Endothelial cell of umbilical vein (primary cell): Measurements from ENCODE around the gene C1orf174. TPM values are rescaled to one million over a fixed set of nuclear protein-coding genes. Genes with fewer than 3 reads are reported as not detected.

Experiments
- BruUV-seq: library from RNA; stranded (reverse); fragments of 400-500 nt; replicated peaks from 2 replicates; lab custom pipeline; 2021; lab: Mats Ljungman, UMichigan
- CTCF ChIA-PET: fragments of 300-600, 350-600 bp; sonication (Branson Sonifier 250); formaldehyde crosslinking; loops from one replicate; lab custom pipeline; 2021; ENCODE audit warnings: antibody characterized with exemption, inconsistent platforms; lab: Charles Lee
- POLR2A ChIA-PET: fragments of 300-600, 350-600 bp; sonication (Branson Sonifier 250); formaldehyde crosslinking; loops from one replicate; lab custom pipeline; 2021; ENCODE audit warnings: antibody characterized with exemption, inconsistent platforms; lab: Charles Lee
- DNase-seq: peaks from one replicate; pipeline ENCODE4 v3.0.0-alpha.2; 2011; ENCODE audit warnings: low read depth, low spot score
- FAIRE-seq: peaks from 2 replicates; lab custom pipeline; 2011; peaks lifted over from hg19 to GRCh38; lab: Jason Lieb, UNC
- H2AFZ ChIP-seq: 2 replicates; pipeline ENCODE4 v1.6.0; 2012; ENCODE audit warnings: low read depth, low read length, control low read depth, inconsistent platforms
- H3K27ac ChIP-seq: 2 replicates; pipeline ENCODE4 v1.5.1; 2011; ENCODE audit warnings: low read depth, mild to moderate bottlenecking, control low read depth, low read length, moderate library complexity; ENCODE audit not compliant: insufficient read depth
- H3K27me3 ChIP-seq, 2 experiments: 2 replicates each; pipeline versions ENCODE4 v1.6.0 to v1.6.1; 2011; ENCODE audit warnings: low read length in 2 of 2, mixed read lengths in 1 of 2; ENCODE audit not compliant: control insufficient read depth in 2 of 2, insufficient read depth in 2 of 2
- H3K36me3 ChIP-seq, 2 experiments: 2 replicates in 1 of 2; 3 replicates in 1 of 2; pipeline ENCODE4 v1.5.1; 2011; ENCODE audit warnings: low read length in 2 of 2, mild to moderate bottlenecking in 1 of 2, moderate library complexity in 1 of 2; ENCODE audit not compliant: control insufficient read depth in 2 of 2, insufficient read depth in 2 of 2; ENCODE audit errors: extremely low read depth in 1 of 2
- H3K4me1 ChIP-seq: 3 replicates; pipeline ENCODE4 v1.5.1; 2011; ENCODE audit warnings: mild to moderate bottlenecking, low read length; ENCODE audit not compliant: control insufficient read depth, insufficient read depth; ENCODE audit errors: extremely low read depth
- H3K4me2 ChIP-seq: 2 replicates; pipeline ENCODE4 v1.6.1; 2011; ENCODE audit warnings: low read length, control low read depth, mixed read lengths; ENCODE audit not compliant: insufficient read depth
- H3K4me3 ChIP-seq, 3 experiments: fragments of 200-600 bp in 1 of 3; sonication (generic), shearing (Covaris generic) in 1 of 3; replicated peaks in 1 of 3; 2 replicates each; pipeline ENCODE4 v1.5.1; 2011 to 2016; ENCODE audit warnings: control low read depth in 3 of 3, low read length in 3 of 3, mild to moderate bottlenecking in 2 of 3, inconsistent platforms in 1 of 3, low read depth in 1 of 3, moderate library complexity in 1 of 3; ENCODE audit not compliant: insufficient read depth in 1 of 3
- H3K79me2 ChIP-seq: 2 replicates; pipeline ENCODE4 v1.6.0; 2012; ENCODE audit warnings: low read length, inconsistent platforms; ENCODE audit not compliant: control insufficient read depth, insufficient read depth
- H3K9ac ChIP-seq: replicated peaks from 2 replicates; pipeline ENCODE3; 2011; ENCODE audit warnings: low read length, control low read depth; ENCODE audit not compliant: insufficient read depth; ENCODE audit errors: extremely low read depth
- H3K9me1 ChIP-seq: replicated peaks from 3 replicates; pipeline ENCODE4 v1.6.0; 2011; ENCODE audit warnings: mild to moderate bottlenecking, low read length; ENCODE audit not compliant: control insufficient read depth, insufficient read depth; ENCODE audit errors: extremely low read depth
- H3K9me3 ChIP-seq: replicated peaks from 2 replicates; pipeline ENCODE4 v1.5.1; 2012; ENCODE audit warnings: low read length, inconsistent platforms; ENCODE audit not compliant: control insufficient read depth, insufficient read depth
- H4K20me1 ChIP-seq: replicated peaks from 2 replicates; pipeline ENCODE3; 2011; ENCODE audit warnings: mild to moderate bottlenecking, low read length; ENCODE audit not compliant: control insufficient read depth, insufficient read depth; ENCODE audit errors: extremely low read depth
- EZH2 ChIP-seq: IDR thresholded peaks from 2 replicates; pipeline ENCODE4 v1.6.1; 2012; ENCODE audit warnings: borderline replicate concordance, low read depth, mild to moderate bottlenecking, moderate library complexity, low read length, inconsistent platforms; ENCODE audit not compliant: severe bottlenecking
- FOS ChIP-seq: IDR thresholded peaks from 2 replicates; pipeline ENCODE4 v1.6.1; 2011; ENCODE audit warnings: mild to moderate bottlenecking, low read length, moderate library complexity, borderline replicate concordance; ENCODE audit not compliant: insufficient read depth
- GATA2 ChIP-seq: IDR thresholded peaks from 2 replicates; pipeline ENCODE4 v1.7.0; 2011; ENCODE audit warnings: low read depth, mild to moderate bottlenecking, moderate library complexity, mixed read lengths, low read length; ENCODE audit not compliant: insufficient read length, insufficient read depth
- JUN ChIP-seq: IDR thresholded peaks from 2 replicates; pipeline ENCODE4 v1.6.1; 2011; ENCODE audit warnings: borderline replicate concordance, low read depth; ENCODE audit not compliant: insufficient read length, insufficient read depth
- MYC ChIP-seq: IDR thresholded peaks from one replicate; pipeline ENCODE4 v1.6.1; 2011; ENCODE audit warnings: mild to moderate bottlenecking, low read depth, low read length
- POLR2A ChIP-seq: IDR thresholded peaks from 2 replicates; pipeline ENCODE4 v1.6.1; 2012; ENCODE audit warnings: low read depth, mild to moderate bottlenecking, control low read depth, low read length
- POLR2AphosphoS5 ChIP-seq: IDR thresholded peaks from 2 replicates; pipeline ENCODE4 v1.6.1; 2012; ENCODE audit warnings: low read depth, mild to moderate bottlenecking, control low read depth, low read length, moderate library complexity; ENCODE audit not compliant: insufficient read depth
- dilution Hi-C: fragments of 300-500 bp; cut with MboI; formaldehyde crosslinking; loops from one replicate; pipeline ENCODE4 v1.15.0; 2019; ENCODE audit warnings: low sequenced_read_pairs; ENCODE audit not compliant: extremely low pct_ligation_motif_present
- intact Hi-C: fragments of 100-400 bp; cut with micrococcal nuclease; formaldehyde crosslinking; loops from one replicate; pipeline ENCODE4 v1.10.0; 2022
- polyA plus RNA-seq, 4 experiments: library from polyadenylated mRNA; depleted of rRNA in 3 of 4; stranded (reverse) in 3 of 4; unstranded in 1 of 4; fragments of >200 nt; gene quantifications; 2 replicates each; pipeline versions ENCODE4 v1.2.1 to v1.2.3, GENCODE V29; 2011 to 2012; ENCODE audit warnings: missing spikeins in 1 of 4
- total RNA-seq: library from RNA; stranded (reverse); gene quantifications from 2 replicates; pipeline ENCODE4 v1.2.3, GENCODE V29; 2021
- TF ChIP-seq, protein P1 (sequence below), 2 donors: IDR thresholded peaks; 1 replicate in 1 of 2; 2 replicates in 1 of 2; pipeline ENCODE4 v1.5.1; 2011; ENCODE audit warnings: low read length in 2 of 2, mild to moderate bottlenecking in 2 of 2, moderate library complexity in 2 of 2, control low read depth in 1 of 2, inconsistent platforms in 1 of 2, low read depth in 1 of 2; ENCODE audit not compliant: insufficient read depth in 1 of 2; ENCODE audit errors: extremely low read depth in 1 of 2
- TF ChIP-seq, protein P2 (sequence below): IDR thresholded peaks from 2 replicates; pipeline ENCODE4 v1.6.1; 2011; ENCODE audit not compliant: insufficient read depth, insufficient read length

C1orf174 gene
- total and polyA plus RNA-seq, 2 donors (not counting 3 experiments of a cell fraction or from before 2014, with no cell fraction given): 28.0 to 31.7 TPM

DNA sequence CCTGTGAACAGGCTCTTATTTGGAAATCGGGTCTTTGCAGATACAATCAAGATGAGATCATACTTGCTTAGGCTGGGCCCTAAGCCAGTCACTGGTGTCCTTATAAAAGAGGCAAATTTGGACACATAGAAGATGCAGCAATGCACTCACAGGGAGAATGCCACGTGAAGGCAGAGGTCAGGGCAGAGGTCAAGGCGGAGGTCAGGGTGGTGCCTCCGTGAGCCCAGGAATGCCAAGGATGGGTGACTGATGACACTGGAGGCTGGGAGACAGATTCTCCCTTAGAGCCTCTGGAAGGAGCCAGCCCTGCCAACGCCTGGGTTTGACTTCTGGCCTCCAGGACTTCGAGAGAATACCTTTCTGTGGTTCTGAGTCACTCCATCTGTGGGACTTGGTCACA is 22.8 kb upstream of the C1orf174 start:
- Histone ChIP-seq H3K27me3 (no peaks in the 10 kb centered on the region), H3K79me2 (no peaks in the 10 kb centered on the region), H3K4me2 (no peak overlapping the region), H4K20me1 (no peaks in the 10 kb centered on the region), H3K4me3 (no peak overlapping the region), H3K4me1 (no peaks in the 10 kb centered on the region), H3K27ac (no peak overlapping the region), H2AFZ (no peak overlapping the region), H3K9me3 (no peaks in the 10 kb centered on the region), H3K36me3 (no peaks in the 10 kb centered on the region), H3K9ac (no peak overlapping the region), H3K9me1 (no peaks in the 10 kb centered on the region)
- TF ChIP-seq, protein P1, sequence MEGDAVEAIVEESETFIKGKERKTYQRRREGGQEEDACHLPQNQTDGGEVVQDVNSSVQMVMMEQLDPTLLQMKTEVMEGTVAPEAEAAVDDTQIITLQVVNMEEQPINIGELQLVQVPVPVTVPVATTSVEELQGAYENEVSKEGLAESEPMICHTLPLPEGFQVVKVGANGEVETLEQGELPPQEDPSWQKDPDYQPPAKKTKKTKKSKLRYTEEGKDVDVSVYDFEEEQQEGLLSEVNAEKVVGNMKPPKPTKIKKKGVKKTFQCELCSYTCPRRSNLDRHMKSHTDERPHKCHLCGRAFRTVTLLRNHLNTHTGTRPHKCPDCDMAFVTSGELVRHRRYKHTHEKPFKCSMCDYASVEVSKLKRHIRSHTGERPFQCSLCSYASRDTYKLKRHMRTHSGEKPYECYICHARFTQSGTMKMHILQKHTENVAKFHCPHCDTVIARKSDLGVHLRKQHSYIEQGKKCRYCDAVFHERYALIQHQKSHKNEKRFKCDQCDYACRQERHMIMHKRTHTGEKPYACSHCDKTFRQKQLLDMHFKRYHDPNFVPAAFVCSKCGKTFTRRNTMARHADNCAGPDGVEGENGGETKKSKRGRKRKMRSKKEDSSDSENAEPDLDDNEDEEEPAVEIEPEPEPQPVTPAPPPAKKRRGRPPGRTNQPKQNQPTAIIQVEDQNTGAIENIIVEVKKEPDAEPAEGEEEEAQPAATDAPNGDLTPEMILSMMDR (IDR thresholded peaks at IDR 0.05; ENCODE audit: extremely low read depth in 1 of 2, insufficient read depth in 1 of 2, low read depth in 1 of 2, low read length in 2 of 2): no peak
- TF ChIP-seq MYC: no peak
- TF ChIP-seq FOS: no peak
- TF ChIP-seq, protein P2, sequence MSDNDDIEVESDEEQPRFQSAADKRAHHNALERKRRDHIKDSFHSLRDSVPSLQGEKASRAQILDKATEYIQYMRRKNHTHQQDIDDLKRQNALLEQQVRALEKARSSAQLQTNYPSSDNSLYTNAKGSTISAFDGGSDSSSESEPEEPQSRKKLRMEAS: no peak
- TF ChIP-seq EZH2: no peak
- TF ChIP-seq GATA2: no peak
- no peak for TF ChIP-seq JUN
- no peak for TF ChIP-seq POLR2A
- TF ChIP-seq POLR2AphosphoS5: no peak
- no TSS peak for BruUV-seq
- ChIA-PET POLR2A (no interaction called here), CTCF (no interaction called here)
- DNase-seq: no peak
- FAIRE-seq: no peak
- intact Hi-C loops (no loop called here), dilution Hi-C loops (no loop called here)
